GM12865 (cell line): ENCODE data around the gene SLC6A18.
"Not testable (repeated sequence)": the region's sequence is repeated elsewhere in the genome, so short reads cannot be mapped to it uniquely, and the experiment has no call there.

ENCODE experiments used
- DNase-seq: peaks from one replicate; pipeline ENCODE4 v3.0.0; 2010; ENCODE audit warnings: low read depth
- H3K4me3 ChIP-seq: 2 replicates; pipeline ENCODE4 v1.5.1; 2011; ENCODE audit warnings: mild to moderate bottlenecking, low read depth, low read length, control low read depth
- CTCF ChIP-seq: IDR thresholded peaks from 2 replicates; pipeline ENCODE4 v1.5.1; 2011; ENCODE audit warnings: low read length, control low read depth, low read depth, inconsistent platforms; ENCODE audit not compliant: insufficient read depth; ENCODE audit errors: missing control alignments

Gene SLC6A18

GRCh38 chr5:1285141-1285540 is 60.0 kb downstream of the SLC6A18 start:
- DNase-seq, result no peak
- no peak overlapping the region for H3K4me3 ChIP-seq
- no peak for TF ChIP-seq CTCF

GRCh38 chr5:1285883-1286291 is 60.7 kb downstream of the SLC6A18 start:
- no peak overlapping the region for H3K4me3 ChIP-seq
- no peak for TF ChIP-seq CTCF
- DNase-seq, result no peak

- H3K4me3 ChIP-seq, result no peak overlapping the region
- no peak for DNase-seq
- TF ChIP-seq CTCF, result no peak
Measured at GRCh38 chr5:1288439-1289335, 63.5 kb downstream of the SLC6A18 start.

DNA sequence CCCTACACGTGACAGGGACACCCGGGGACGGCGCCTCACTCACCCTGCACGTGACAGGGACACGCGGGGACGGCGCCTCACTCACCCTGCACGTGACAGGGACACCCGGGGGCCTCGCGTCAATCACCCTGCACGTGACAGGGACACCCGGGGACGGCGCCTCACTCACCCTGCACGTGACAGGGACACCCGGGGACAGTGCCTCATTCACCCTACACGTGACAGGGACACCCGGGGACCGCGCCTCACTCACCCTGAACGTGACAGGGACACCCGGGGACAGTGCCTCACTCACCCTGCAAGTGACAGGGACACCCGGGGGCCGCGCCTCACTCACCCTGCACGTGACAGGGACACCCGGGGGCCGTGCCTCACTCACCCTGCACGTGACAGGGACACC is 64.4 kb downstream of the SLC6A18 start:
- not testable (repeated sequence) for DNase-seq, H3K4me3 ChIP-seq

- H3K4me3 ChIP-seq, DNase-seq: not testable (repeated sequence)
Measured at GRCh38 chr5:1290956-1291355, 65.8 kb downstream of the SLC6A18 start.

DNA sequence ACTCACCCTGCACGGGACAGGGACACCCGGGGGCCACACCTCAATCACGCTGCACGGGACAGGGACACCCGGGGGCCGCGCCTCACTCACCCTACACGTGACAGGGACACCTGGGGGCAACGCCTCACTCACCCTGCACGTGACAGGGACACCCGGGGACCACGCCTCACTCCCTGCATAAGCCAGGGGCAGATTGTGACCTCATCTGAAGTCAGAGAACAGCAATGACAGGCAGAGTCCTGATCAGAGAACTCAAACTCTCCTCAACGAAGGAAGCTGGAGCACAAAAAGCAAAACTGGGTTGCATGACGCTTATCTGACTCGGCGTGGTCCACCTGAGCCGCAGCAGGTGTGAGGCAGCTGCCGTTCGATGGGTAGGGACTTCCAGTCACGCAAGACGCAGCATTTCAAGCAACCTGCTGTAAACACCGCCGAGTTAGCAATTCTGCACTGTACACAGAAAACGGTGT is 66.5 kb downstream of the SLC6A18 start:
- no peak overlapping the region for H3K4me3 ChIP-seq
- no peak for TF ChIP-seq CTCF
- DNase-seq, result no peak

DNA sequence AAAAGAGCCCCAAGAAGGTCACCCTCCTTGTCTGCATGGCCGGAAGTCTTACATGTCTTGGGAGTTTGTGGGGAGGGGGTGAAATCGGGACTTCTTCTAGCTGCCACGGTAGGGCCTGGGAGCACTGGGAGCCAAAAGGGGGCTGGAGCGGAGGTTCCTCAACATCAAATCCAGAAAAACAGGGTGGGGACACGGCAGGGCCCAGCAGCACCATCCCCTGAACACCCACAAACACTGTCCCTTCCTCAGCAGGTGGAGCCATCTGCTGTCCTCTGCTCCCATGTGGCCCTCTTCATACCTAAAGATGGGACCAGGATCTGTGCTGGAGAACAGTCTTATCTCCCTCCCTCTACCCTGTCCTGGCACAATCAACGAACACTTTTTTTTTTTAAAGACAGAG is 67.0 kb downstream of the SLC6A18 start:
- no peak for DNase-seq

More for the DNA sequence above, 67.0 kb downstream of the SLC6A18 start:
- TF ChIP-seq CTCF, result no peak
- no peak overlapping the region for H3K4me3 ChIP-seq
